Activated CD4-positive, alpha-beta T cell treated with anti-CD3 and anti-CD28 coated beads, Interleukin-10, Interleukin-2, amounts not matched to agents 100 ng/mL and 50 ng/mL, durations not matched to agents 16 hours and 8 hours (primary cell): Measurements from ENCODE around the gene PSME4.
"Not testable (repeated sequence)": the region's sequence is repeated elsewhere in the genome, so short reads cannot be mapped to it uniquely, and the experiment has no call there.

Experiments
- DNase-seq: peaks from one replicate; pipeline ENCODE4 v3.0.0-alpha.2; 2020

Gene PSME4

GRCh38 chr2:53880756-53881155 is 90.0 kb downstream of the PSME4 start:
- DNase-seq, result peak; percentile 15

- DNase-seq, result no peak
Measured at GRCh38 chr2:53877556-53877955, 93.2 kb downstream of the PSME4 start.

GRCh38 chr2:53877112-53877511 is 93.7 kb downstream of the PSME4 start:
- no peak for DNase-seq

- DNase-seq, result no peak
Measured at GRCh38 chr2:53874401-53874950, 96.3 kb downstream of the PSME4 start.

- no peak for DNase-seq
Measured at GRCh38 chr2:53867773-53868172, 103.0 kb downstream of the PSME4 start.

- no peak for DNase-seq
Measured at GRCh38 chr2:53867169-53867568, 103.6 kb downstream of the PSME4 start.

- DNase-seq, result no peak
Measured at GRCh38 chr2:53865962-53866361, 104.8 kb downstream of the PSME4 start.

GRCh38 chr2:53865264-53865663 is 105.5 kb downstream of the PSME4 start:
- DNase-seq, result no peak

GRCh38 chr2:53863538-53864227 is 107.1 kb downstream of the PSME4 start:
- DNase-seq, result no peak

- no peak for DNase-seq
Measured at GRCh38 chr2:53861824-53862223, 109.0 kb downstream of the PSME4 start.

- DNase-seq, result no peak
Measured at GRCh38 chr2:53859206-53860181, 111.3 kb downstream of the PSME4 start, which contains the start of gene GPR75. Gene GPR75, minus strand, starts transcription at chr2:53859967. Its CDS starts 5,211 bp downstream, at chr2:53854756.

- DNase-seq, result no peak
Measured at GRCh38 chr2:53856272-53856671, 114.5 kb downstream of the PSME4 start.

GRCh38 chr2:53854678-53855077 is 116.1 kb downstream of the PSME4 start:
- peak; percentile 27 for DNase-seq

GRCh38 chr2:53852532-53852931 is 118.3 kb downstream of the PSME4 start:
- DNase-seq, result no peak

GRCh38 chr2:53851052-53851757 is 119.6 kb downstream of the PSME4 start:
- not testable (repeated sequence) for DNase-seq

GRCh38 chr2:53848062-53848461 is 122.7 kb downstream of the PSME4 start:
- no peak for DNase-seq

GRCh38 chr2:53843595-53843994 is 127.2 kb downstream of the PSME4 start:
- DNase-seq, result no peak

- DNase-seq, result no peak
Measured at GRCh38 chr2:53842891-53843290, 127.9 kb downstream of the PSME4 start.

- not testable (repeated sequence) for DNase-seq
Measured at GRCh38 chr2:53841651-53842050, 129.1 kb downstream of the PSME4 start.

GRCh38 chr2:53840580-53840979 is 130.2 kb downstream of the PSME4 start:
- no peak for DNase-seq

GRCh38 chr2:53829980-53830290 is 140.9 kb downstream of the PSME4 start:
- not testable (repeated sequence) for DNase-seq

- no peak for DNase-seq
Measured at GRCh38 chr2:53829273-53829979, 141.4 kb downstream of the PSME4 start.
